PC-3 (cell line): ENCODE results near the gene CRYGC.

Source experiments
- EZH2 ChIP-seq: fragments of 300-600 bp; sonication (generic); IDR thresholded peaks from one replicate; pipeline ENCODE4 v1.6.1; 2017; ENCODE audit warnings: antibody characterized with exemption, mild to moderate bottlenecking, low read length; ENCODE audit not compliant: unreplicated experiment
- EZH2phosphoT487 ChIP-seq: fragments of 300-600 bp; sonication (generic); IDR thresholded peaks from 2 replicates; pipeline ENCODE4 v1.6.1; 2018; ENCODE audit warnings: mild to moderate bottlenecking, antibody characterized with exemption, low read length, borderline replicate concordance
- TF ChIP-seq, protein P1 (sequence below): fragments of 300-600 bp; sonication (generic); conservative IDR thresholded peaks from 2 replicates; pipeline ENCODE4 v1.5.1; 2017; ENCODE audit warnings: antibody characterized with exemption, low read depth, mild to moderate bottlenecking, low read length

DNA sequence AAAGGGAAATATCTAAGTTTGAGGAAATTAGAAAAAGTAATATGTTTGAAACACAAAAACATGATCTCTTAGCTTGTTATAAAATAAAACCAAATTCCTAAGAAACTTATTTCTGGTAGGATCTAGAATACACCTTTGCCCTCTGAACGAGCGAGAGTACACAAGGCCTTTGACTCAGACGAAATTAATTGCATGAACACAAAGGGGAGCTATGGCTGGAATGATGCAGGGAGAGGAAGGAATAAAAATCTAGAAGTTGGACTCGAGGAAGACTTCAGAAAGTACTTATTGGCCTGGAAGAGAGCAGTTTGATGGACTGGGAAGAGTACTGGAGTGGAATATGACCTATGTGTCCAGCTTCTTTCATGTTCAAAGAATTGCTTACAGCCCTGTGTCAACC lies 4.4 kb downstream of the CRYGC start:
- TF ChIP-seq, protein P1, sequence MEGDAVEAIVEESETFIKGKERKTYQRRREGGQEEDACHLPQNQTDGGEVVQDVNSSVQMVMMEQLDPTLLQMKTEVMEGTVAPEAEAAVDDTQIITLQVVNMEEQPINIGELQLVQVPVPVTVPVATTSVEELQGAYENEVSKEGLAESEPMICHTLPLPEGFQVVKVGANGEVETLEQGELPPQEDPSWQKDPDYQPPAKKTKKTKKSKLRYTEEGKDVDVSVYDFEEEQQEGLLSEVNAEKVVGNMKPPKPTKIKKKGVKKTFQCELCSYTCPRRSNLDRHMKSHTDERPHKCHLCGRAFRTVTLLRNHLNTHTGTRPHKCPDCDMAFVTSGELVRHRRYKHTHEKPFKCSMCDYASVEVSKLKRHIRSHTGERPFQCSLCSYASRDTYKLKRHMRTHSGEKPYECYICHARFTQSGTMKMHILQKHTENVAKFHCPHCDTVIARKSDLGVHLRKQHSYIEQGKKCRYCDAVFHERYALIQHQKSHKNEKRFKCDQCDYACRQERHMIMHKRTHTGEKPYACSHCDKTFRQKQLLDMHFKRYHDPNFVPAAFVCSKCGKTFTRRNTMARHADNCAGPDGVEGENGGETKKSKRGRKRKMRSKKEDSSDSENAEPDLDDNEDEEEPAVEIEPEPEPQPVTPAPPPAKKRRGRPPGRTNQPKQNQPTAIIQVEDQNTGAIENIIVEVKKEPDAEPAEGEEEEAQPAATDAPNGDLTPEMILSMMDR: no peak
- no peak for TF ChIP-seq EZH2
- no peak for TF ChIP-seq EZH2phosphoT487
